Measurements from ENCODE around the gene MRPS27. TPM values are rescaled to one million over a fixed set of nuclear protein-coding genes. Genes with fewer than 3 reads are reported as not detected.

MRPS27 gene
- total RNA-seq, 4 donors from 2014 or later, result 42.7 to 49.4 (median 48.1) TPM

- TF ChIP-seq CTCF (IDR thresholded peaks at IDR 0.05; ENCODE audit: low read depth), result no peak
Measured at GRCh38 chr5:72281764-72282499, 38.1 kb downstream of the MRPS27 start.

DNA sequence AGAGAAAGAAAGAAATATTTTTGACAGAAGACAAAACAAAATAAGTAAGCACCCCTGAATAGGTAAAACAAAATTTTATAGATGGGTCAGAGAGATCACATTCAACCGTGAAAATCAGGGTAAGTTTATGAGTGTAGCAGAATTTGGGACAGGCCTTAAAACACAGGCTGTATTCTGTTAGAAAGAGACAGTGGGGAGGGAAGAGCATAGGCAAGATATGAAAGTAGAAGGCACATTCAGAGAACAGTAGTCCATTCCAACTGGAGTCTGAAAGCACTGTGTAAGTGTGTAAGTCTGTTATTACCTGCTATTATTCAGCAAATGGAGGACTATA, 38.6 kb downstream of the MRPS27 start:
- TF ChIP-seq CTCF (IDR thresholded peaks at IDR 0.05; ENCODE audit: low read depth), result no peak

DNA sequence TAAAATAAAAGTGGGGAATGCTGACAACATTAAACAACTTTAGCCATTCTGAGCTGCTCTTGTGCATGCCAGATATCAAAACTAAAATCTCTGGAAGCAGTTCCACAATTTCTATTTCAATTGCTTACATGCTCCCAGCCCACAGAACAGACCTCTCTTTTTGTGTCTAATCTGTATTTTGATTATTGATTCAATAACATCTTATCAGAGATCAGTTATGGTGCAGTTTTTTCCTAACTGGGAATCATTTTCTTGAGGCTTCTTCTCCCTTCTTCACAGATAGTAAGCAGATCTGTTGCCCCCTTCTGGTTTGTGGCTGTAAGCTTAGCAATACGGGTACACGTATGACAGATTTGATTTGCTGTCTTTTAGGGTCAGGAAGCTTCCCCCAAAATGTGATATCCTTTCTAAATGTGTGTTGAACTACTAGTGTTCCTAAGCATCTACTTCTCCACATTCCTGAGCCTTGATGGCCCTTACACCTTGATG, 39.4 kb downstream of the MRPS27 start:
- TF ChIP-seq CTCF (IDR thresholded peaks at IDR 0.05; ENCODE audit: low read depth), result no peak

- TF ChIP-seq CTCF (IDR thresholded peaks at IDR 0.05; ENCODE audit: low read depth), result no peak
Measured at GRCh38 chr5:72276219-72276752, 43.8 kb downstream of the MRPS27 start.

- no peak for TF ChIP-seq CTCF (IDR thresholded peaks at IDR 0.05; ENCODE audit: low read depth)
Measured at GRCh38 chr5:72273547-72273946, 46.5 kb downstream of the MRPS27 start.

GRCh38 chr5:72272398-72272797, 47.6 kb downstream of the MRPS27 start:
- TF ChIP-seq CTCF (IDR thresholded peaks at IDR 0.05; ENCODE audit: low read depth), result no peak

DNA sequence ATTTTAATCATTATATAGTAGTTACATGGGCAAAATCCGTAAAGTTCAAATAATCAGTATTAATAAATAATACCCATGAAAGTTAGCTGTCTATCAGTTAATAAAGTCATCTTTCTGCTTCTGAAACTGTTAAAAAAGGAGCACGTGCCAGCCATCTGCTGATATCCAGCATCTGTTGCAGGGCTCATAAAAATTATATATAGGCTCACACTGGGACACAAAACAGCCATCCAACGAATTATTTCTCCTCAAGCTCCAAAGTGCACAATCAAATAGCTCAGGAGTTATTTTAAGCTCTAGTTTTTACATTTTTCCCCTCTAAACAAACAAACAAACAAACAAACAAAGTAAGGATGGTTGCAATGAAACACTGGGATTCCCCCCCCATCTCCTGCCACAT, 48.3 kb downstream of the MRPS27 start:
- TF ChIP-seq CTCF (IDR thresholded peaks at IDR 0.05; ENCODE audit: low read depth), result no peak

Measured in subcutaneous adipose tissue (tissue), 4 donors.